ENCODE data around the gene ZBTB7C.

ZBTB7C gene

DNA sequence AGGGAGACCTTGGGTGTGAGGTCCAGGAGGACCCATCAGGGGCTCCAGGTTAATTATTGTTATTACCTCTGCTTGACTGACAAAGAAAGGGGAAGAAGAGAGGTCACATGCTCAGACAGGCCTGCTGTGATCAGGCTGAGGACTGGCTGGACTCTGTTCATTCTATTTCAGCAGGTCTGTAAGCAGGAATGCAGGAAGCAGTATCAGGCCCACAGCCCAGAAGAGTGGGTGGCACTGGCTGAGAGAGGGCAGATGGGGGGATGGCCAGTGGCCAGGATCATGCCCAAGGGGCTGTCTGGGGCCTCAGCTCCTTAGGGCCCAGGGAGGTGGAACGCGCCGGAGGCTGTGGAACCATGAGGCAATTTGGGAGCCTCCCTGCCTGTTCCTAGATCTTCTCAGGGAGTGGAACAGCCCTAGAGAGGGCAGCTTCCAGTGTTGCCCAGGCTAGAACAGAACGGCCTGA, 43.7 kb upstream of the ZBTB7C start:
- Histone ChIP-seq H3K36me3 (no peaks in the 10 kb centered on the region), H3K4me1 (no peaks in the 10 kb centered on the region), H3K4me3 (ENCODE audit: low read depth, low read length) (no peak overlapping the region), H3K27me3 (no peaks in the 10 kb centered on the region), H3K9me3 (no peaks in the 10 kb centered on the region)
- TF ChIP-seq, protein P1, sequence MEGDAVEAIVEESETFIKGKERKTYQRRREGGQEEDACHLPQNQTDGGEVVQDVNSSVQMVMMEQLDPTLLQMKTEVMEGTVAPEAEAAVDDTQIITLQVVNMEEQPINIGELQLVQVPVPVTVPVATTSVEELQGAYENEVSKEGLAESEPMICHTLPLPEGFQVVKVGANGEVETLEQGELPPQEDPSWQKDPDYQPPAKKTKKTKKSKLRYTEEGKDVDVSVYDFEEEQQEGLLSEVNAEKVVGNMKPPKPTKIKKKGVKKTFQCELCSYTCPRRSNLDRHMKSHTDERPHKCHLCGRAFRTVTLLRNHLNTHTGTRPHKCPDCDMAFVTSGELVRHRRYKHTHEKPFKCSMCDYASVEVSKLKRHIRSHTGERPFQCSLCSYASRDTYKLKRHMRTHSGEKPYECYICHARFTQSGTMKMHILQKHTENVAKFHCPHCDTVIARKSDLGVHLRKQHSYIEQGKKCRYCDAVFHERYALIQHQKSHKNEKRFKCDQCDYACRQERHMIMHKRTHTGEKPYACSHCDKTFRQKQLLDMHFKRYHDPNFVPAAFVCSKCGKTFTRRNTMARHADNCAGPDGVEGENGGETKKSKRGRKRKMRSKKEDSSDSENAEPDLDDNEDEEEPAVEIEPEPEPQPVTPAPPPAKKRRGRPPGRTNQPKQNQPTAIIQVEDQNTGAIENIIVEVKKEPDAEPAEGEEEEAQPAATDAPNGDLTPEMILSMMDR (IDR thresholded peaks at IDR 0.05; ENCODE audit: low read depth, low read length) = no peak
- no peak for DNase-seq

DNA sequence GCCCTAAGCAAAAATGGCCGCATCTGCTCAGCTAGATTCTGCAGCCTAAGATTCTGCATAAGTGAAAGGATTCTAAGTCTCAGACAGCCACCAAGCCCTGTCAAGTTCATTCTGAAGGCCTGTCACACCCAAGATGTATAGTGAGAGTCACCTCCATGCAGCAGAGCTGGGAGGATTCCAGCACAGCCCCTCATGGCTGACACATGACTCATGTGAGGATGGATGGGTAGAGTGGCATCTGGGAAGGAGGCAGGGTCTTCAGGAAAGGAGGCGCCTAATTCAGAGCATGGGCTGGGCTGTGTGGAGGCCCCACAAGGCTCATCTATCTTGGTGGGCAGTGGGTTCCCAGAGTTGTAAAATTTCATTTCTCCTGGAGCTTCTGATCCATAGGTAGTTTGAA, 41.5 kb upstream of the ZBTB7C start:
- no peaks in the 10 kb centered on the region; the same call in 1 of the 2 replicates for H3K4me1 ChIP-seq

DNA sequence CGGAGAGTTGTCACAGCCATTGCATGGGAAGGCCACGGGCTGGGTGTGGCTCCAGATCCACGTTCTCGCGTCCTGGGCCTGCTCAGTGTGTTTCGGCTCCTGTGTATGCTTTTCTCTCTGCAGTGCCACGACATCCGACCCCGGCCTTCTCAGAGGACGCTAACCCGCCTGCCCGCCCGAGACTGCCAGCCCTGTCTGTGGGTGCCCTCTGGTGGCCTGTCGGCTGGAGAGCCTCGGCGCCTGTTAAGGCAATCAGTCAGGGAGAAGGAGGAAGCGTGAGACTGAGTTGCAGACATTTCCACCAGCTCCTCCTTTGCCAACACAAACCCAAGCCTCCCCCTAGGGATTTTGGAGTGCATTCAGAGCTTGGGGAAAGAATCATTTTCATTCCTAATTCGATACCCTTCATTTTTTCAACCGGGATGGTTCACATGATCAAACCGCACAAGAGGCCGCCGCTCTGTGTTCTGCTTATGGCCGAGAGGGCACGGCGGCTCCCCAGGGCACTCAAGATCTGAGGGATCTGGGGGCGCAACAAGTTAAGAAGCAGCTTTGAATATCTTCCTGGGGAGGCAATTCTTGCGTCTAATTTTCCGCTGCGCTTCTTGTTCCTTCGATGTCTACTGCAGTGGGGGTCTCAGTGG, 37.5 kb upstream of the ZBTB7C start:
- Histone ChIP-seq H3K27me3 (no peaks in the 10 kb centered on the region), H3K4me3 (ENCODE audit: low read depth, low read length) (no peak overlapping the region)

More for the DNA sequence above, 41.5 kb upstream of the ZBTB7C start:
- Histone ChIP-seq H3K27me3 (no peaks in the 10 kb centered on the region), H3K36me3 (no peaks in the 10 kb centered on the region), H3K9me3 (no peaks in the 10 kb centered on the region), H3K4me3 (ENCODE audit: low read depth, low read length) (no peak overlapping the region)
- TF ChIP-seq, protein P1 (IDR thresholded peaks at IDR 0.05; ENCODE audit: low read depth, low read length) = no peak
- DNase-seq = no peak

DNA sequence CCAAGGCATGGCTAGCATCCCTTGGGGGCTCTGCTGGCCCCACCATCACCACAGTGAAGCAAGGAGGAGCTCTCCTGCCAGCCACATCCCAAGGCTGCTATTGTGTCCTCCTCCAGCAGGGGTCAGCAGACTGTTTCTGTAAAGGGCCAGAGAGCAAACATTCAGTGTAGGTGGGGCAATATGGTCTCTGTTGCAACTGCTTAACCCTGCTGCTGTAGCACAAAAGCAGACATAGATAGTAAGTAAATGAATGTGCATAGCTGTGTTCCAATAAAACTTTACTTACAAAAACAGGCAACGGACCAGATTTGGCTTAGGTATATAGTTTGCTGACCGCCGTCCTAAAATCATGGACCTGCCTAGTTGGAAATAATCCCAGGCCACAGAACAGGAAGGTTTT, 36.4 kb upstream of the ZBTB7C start:
- peaks cover 7% of the 10 kb centered on the region for H3K4me1 ChIP-seq
- TF ChIP-seq, protein P1 (IDR thresholded peaks at IDR 0.05; ENCODE audit: low read depth, low read length) = peak; percentile 84
- DNase-seq = peak; percentile 70
- no peaks in the 10 kb centered on the region for H3K36me3 ChIP-seq
- H3K27me3 ChIP-seq = no peaks in the 10 kb centered on the region
- no peaks in the 10 kb centered on the region for H3K9me3 ChIP-seq
- H3K4me3 ChIP-seq (ENCODE audit: low read depth, low read length) = no peak overlapping the region

More for the DNA sequence above, 37.5 kb upstream of the ZBTB7C start:
- DNase-seq = peak; percentile 84
- H3K9me3 ChIP-seq = no peaks in the 10 kb centered on the region
- TF ChIP-seq, protein P1 (IDR thresholded peaks at IDR 0.05; ENCODE audit: low read depth, low read length) = peak; percentile 77
- no peaks in the 10 kb centered on the region for H3K36me3 ChIP-seq
- peaks cover 3% of the 10 kb centered on the region for H3K4me1 ChIP-seq

DNA sequence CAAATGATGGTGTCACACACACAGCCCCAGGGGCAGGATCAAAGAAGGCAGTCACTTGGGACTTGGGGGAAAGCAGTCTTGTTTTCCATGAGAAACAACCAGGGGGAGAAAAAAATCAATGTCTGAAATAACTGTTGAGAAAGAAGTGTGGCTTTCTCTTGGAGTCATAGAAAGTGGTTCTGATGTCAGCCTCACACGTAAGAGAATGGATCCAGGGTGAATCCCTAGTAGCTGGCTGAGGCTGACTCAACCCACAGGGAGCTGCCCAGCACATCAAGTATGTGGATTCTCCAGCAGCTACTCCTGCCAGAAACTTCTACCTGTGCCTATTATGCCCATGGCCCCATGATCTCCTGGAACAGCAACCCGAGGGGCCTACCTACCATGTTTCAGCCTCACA, 33.6 kb upstream of the ZBTB7C start:
- no peak for DNase-seq
- TF ChIP-seq, protein P1 (IDR thresholded peaks at IDR 0.05; ENCODE audit: low read depth, low read length) = no peak
- Histone ChIP-seq H3K27me3 (no peaks in the 10 kb centered on the region), H3K4me3 (ENCODE audit: low read depth, low read length) (no peak overlapping the region), H3K4me1 (peaks cover 7% of the 10 kb centered on the region), H3K9me3 (no peaks in the 10 kb centered on the region), H3K36me3 (no peaks in the 10 kb centered on the region)

DNA sequence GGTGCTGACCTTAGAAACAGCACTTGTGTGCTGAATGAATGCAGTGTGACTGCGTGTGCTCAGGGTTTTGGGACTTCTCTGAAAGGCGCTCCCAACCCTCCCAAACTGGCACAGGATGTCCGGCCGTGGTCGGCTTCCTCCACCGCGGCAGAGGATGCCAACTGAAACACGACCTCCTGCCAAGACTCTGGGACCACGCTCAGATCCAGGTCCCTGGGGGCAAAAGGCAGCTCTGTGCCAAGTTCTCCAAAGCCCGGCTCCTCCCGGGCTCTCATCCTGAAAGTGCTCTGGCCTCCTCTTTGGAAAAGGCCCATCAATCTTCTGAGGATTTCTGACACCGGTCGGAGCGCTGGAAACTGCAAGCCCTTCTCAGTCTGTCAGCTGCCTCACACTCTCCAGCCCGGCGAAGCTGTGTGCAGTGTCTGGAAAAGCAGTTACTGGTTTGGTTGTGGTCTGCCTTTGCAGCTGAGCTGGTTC, 32.3 kb upstream of the ZBTB7C start:
- H3K4me1 ChIP-seq = peaks cover 7% of the 10 kb centered on the region
- DNase-seq = peak; percentile 57

More for the DNA sequence above, 32.3 kb upstream of the ZBTB7C start:
- TF ChIP-seq, protein P1 (IDR thresholded peaks at IDR 0.05; ENCODE audit: low read depth, low read length) = no peak
- H3K9me3 ChIP-seq = no peaks in the 10 kb centered on the region
- no peaks in the 10 kb centered on the region for H3K27me3 ChIP-seq
- H3K4me3 ChIP-seq (ENCODE audit: low read depth, low read length) = peak overlapping the region; percentile 19; the same call in 1 of the 2 replicates
- H3K36me3 ChIP-seq = no peaks in the 10 kb centered on the region
